NT2/D1 (cell line): ENCODE measurements around the gene USP7.

ENCODE experiments used
- SUZ12 ChIP-seq: IDR thresholded peaks from 2 replicates; pipeline ENCODE4 v1.6.1; 2011; ENCODE audit not compliant: insufficient read length, insufficient read depth; ENCODE audit errors: extremely low read depth
- ZNF274 ChIP-seq: IDR thresholded peaks from 2 replicates; pipeline ENCODE4 v1.6.1; 2011; ENCODE audit warnings: mild to moderate bottlenecking, low read depth, low read length

DNA sequence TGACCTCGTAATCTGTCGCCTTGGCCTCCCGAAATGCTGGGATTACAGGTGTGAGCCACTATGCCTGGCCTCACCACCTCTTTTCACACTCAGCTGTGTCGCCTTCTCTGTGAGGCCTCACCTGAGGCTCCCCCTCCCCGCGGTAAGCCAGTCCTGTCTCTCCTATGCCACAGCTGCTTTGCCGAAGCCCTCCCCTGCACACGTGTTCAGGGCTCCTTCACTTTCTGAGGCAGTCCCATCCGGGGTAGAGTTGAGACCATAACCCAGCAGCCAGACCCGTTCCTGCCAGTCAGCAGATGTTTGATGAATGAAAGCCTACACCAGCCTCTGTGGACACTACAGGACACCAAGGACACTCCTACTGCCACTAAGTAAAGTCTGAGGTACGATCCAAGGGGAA, 10.6 kb downstream of the USP7 start:
- TF ChIP-seq SUZ12: no peak
- no peak for TF ChIP-seq ZNF274
